GM23248 (cell line): ENCODE data around the gene LHX5. TPM values are rescaled to one million over a fixed set of nuclear protein-coding genes. Genes with fewer than 3 reads are reported as not detected.

Experiments used
- DNase-seq: peaks from one replicate; pipeline ENCODE4 v3.0.0-alpha.2; 2015
- H2AFZ ChIP-seq: fragments of 200-600 bp; sonication (generic); 2 replicates; pipeline ENCODE4 v1.6.1; 2016; ENCODE audit warnings: antibody characterized with exemption
- H3F3A ChIP-seq: fragments of 200-600 bp; sonication (generic); 2 replicates; pipeline ENCODE4 v1.6.1; 2016; ENCODE audit warnings: mild to moderate bottlenecking, antibody characterized with exemption, mixed run types; ENCODE audit not compliant: insufficient read depth
- H3K27ac ChIP-seq: fragments of 200-600 bp; sonication (generic); 2 replicates; pipeline ENCODE4 v1.5.1; 2016; ENCODE audit warnings: mild to moderate bottlenecking
- H3K27me3 ChIP-seq: fragments of 200-600 bp; sonication (generic); replicated peaks from 2 replicates; pipeline ENCODE4 v1.6.1; 2016; ENCODE audit warnings: mild to moderate bottlenecking; ENCODE audit not compliant: insufficient read depth
- H3K36me3 ChIP-seq: fragments of 200-600 bp; sonication (generic); 2 replicates; pipeline ENCODE4 v1.6.1; 2016; ENCODE audit warnings: low read depth, mild to moderate bottlenecking
- H3K4me1 ChIP-seq: fragments of 200-600 bp; sonication (generic); 2 replicates; pipeline ENCODE4 v1.6.1; 2016; ENCODE audit warnings: mild to moderate bottlenecking; ENCODE audit not compliant: insufficient read depth
- H3K4me2 ChIP-seq: fragments of 200-600 bp; sonication (generic); one replicate; pipeline ENCODE4 v1.6.1; 2016; ENCODE audit warnings: mild to moderate bottlenecking; ENCODE audit not compliant: unreplicated experiment
- H3K4me3 ChIP-seq: fragments of 200-600 bp; sonication (generic); 2 replicates; pipeline ENCODE4 v1.5.1; 2016; ENCODE audit warnings: mild to moderate bottlenecking
- H3K79me2 ChIP-seq: fragments of 200-600 bp; sonication (generic); 2 replicates; pipeline ENCODE4 v1.6.1; 2016; ENCODE audit warnings: mild to moderate bottlenecking; ENCODE audit not compliant: insufficient read depth
- H3K9ac ChIP-seq: fragments of 200-600 bp; sonication (generic); 2 replicates; pipeline ENCODE4 v1.6.1; 2016; ENCODE audit warnings: mild to moderate bottlenecking
- H3K9me2 ChIP-seq: fragments of 200-600 bp; sonication (generic); 2 replicates; pipeline ENCODE4 v1.6.1; 2016; ENCODE audit warnings: mixed run types, mild to moderate bottlenecking, moderate library complexity; ENCODE audit not compliant: insufficient read depth
- H3K9me3 ChIP-seq: fragments of 200-600 bp; sonication (generic); one replicate; pipeline ENCODE4 v1.6.1; 2017; ENCODE audit warnings: low read depth
- H4K20me1 ChIP-seq: fragments of 200-600 bp; sonication (generic); 2 replicates; pipeline ENCODE4 v1.6.0; 2016; ENCODE audit not compliant: insufficient read depth
- EZH2 ChIP-seq: fragments of 200-600 bp; sonication (generic); IDR thresholded peaks from 2 replicates; pipeline ENCODE4 v1.6.1; 2018; ENCODE audit warnings: antibody characterized with exemption, mild to moderate bottlenecking; ENCODE audit not compliant: insufficient read depth, poor library complexity, severe bottlenecking
- EZH2phosphoT487 ChIP-seq: fragments of 200-600 bp; sonication (generic); IDR thresholded peaks from 2 replicates; pipeline ENCODE4 v1.6.1; 2018; ENCODE audit warnings: antibody characterized with exemption, moderate library complexity, mild to moderate bottlenecking, low read depth; ENCODE audit not compliant: insufficient read depth
- WGBS, 2 experiments: methylation state at CpG; one replicate each; pipeline ENCODE4 v1.1.6; 2015 to 2017; ENCODE audit warnings: low lambda C conversion rate in 2 of 2, low coverage in 1 of 2; ENCODE audit errors: missing lambda C conversion rate in 2 of 2; 5-methylcytosine and 5-hydroxymethylcytosine counted together
- in situ Hi-C: fragments of 300-500 bp; cut with MboI; formaldehyde crosslinking; loops from 2 replicates; pipeline ENCODE4 v1.15.0; 2020
- polyA plus RNA-seq: library from polyadenylated mRNA; unstranded; fragments of >200 nt; fragmentation: Nextera tagmentation; extraction: Ambion mirVana; gene quantifications from 2 replicates; pipeline ENCODE4 v1.2.1, GENCODE V29; 2016
- total RNA-seq: library from RNA; depleted of rRNA; stranded (reverse); fragments of >200 nt; shearing (Covaris generic); gene quantifications from 2 replicates; pipeline ENCODE4 v1.2.3, GENCODE V29; 2014

LHX5 gene
- total and polyA plus RNA-seq, 2 experiments from 2014 or later, result not detected

DNA sequence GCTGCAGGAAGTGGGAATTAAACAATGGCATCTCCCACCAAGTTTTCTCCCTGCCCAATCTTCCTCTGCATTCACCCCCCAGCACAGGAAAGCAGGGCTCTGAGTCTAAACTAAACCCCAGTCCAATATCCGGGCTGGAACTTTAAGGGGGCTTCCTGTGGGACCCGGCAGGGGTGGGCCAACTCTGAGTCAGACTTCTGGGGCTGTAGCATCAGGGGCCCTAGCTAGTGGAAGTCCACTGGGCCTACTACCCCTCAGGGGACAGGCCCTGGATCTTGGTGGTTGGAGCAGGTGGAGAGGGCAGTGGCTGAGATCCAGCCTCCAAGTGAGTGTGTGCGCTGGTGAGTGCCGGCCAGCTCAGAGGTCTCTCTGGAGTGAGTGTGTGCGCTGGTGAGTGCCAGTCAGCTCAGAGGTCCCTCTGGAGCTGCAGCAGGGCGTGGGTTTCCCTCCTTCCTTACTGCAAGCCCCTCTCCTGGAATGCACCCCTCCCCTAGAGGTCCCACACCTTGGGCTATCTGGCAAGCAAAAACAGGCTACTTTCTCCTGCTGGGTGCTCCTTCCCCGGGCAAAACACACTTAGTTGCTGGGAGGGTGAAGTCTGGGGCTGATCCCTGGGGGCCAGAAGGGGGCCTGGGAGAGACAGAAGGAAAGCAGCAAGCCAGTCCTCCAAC, 5.6 kb upstream of the LHX5 start:
- no peaks in the 10 kb centered on the region for H3K9me2 ChIP-seq
- no peaks in the 10 kb centered on the region for H3K36me3 ChIP-seq
- no peaks in the 10 kb centered on the region for H3K9me3 ChIP-seq
- H3K27ac ChIP-seq, result no peak overlapping the region
- H3K4me1 ChIP-seq, result no peaks in the 10 kb centered on the region
- no peaks in the 10 kb centered on the region for H3K79me2 ChIP-seq
- H3K27me3 ChIP-seq, result peaks cover 69% of the 10 kb centered on the region
- no peak overlapping the region for H2AFZ ChIP-seq
- in situ Hi-C loops, result no loop called here
- H3K4me3 ChIP-seq, result no peak overlapping the region
- WGBS, 2 experiments, result 0% methylated on average over 7 of the region's 7 CpGs
- no peak for DNase-seq
- H3F3A ChIP-seq, result no peaks in the 10 kb centered on the region
- H4K20me1 ChIP-seq, result no peaks in the 10 kb centered on the region
- H3K9ac ChIP-seq, result no peak overlapping the region
- TF ChIP-seq EZH2phosphoT487 (no peak), EZH2 (no peak)
- H3K4me2 ChIP-seq, result no peak overlapping the region

DNA sequence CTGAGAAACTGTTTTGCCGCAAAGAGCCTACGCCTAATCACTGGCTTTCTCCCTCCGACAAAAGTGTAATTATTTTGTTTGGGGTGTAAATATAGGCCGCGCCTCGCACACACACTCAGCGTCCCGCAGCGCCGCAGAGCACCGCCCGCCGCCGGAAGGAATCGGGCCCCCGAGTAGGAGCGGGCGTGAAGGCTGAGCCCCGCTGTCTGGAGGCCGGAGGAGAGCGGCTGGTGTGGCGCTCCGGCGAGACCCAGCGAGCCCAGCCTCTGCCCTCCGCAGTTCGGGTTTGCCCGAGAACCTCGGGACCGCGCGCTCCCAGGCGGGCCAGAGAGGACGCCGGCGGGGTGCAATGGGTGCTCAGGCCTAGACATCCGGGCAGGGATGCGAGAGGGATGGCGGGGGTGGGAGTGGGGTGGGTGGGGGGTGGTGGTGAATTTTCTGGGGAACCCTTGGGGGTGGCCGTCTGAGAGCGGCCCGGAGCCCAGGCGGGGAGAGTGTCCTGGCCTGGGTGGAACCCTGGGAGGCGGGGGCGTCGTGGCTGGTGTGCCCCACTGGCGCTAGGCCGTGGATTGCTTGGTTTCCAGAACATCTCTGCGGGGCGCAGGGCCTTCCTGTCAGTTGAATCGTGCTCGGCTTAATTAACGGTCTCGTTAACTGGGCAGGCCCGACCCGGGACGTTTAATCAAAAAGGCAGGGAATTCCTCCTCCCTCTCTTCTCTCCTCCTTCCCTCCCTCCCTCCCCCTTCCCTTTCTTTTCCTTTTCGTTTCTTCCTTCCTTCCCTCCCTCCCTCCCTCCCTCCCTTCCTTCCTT, 4.7 kb upstream of the LHX5 start:
- H3K27me3 ChIP-seq, result peaks cover 78% of the 10 kb centered on the region
- no peaks in the 10 kb centered on the region for H3K9me2 ChIP-seq
- H4K20me1 ChIP-seq, result no peaks in the 10 kb centered on the region
- H3F3A ChIP-seq, result no peaks in the 10 kb centered on the region
- no peak overlapping the region for H3K27ac ChIP-seq
- no peaks in the 10 kb centered on the region for H3K4me1 ChIP-seq
- WGBS, 2 experiments, result 5 to 7% methylated on average over 49 to 58 of the region's 58 CpGs
- in situ Hi-C loops, result no loop called here
- H3K36me3 ChIP-seq, result no peaks in the 10 kb centered on the region
- no peak overlapping the region for H3K9ac ChIP-seq
- no peak overlapping the region for H2AFZ ChIP-seq
- no peaks in the 10 kb centered on the region for H3K9me3 ChIP-seq
- no peaks in the 10 kb centered on the region for H3K79me2 ChIP-seq
- DNase-seq, result no peak
- H3K4me2 ChIP-seq, result no peak overlapping the region
- TF ChIP-seq EZH2phosphoT487 (0 out of 2 replicates have a peak, but pooled peaks have one; percentile 12), EZH2 (peak; percentile 97)
- H3K4me3 ChIP-seq, result no peak overlapping the region

GRCh38 chr12:113475451-113476175, 3.9 kb upstream of the LHX5 start:
- H3K9me2 ChIP-seq, result no peaks in the 10 kb centered on the region
- H3K4me3 ChIP-seq, result no peak overlapping the region
- no peaks in the 10 kb centered on the region for H3K36me3 ChIP-seq
- WGBS, 2 experiments, result 2 to 4% methylated on average over 38 to 50 of the region's 50 CpGs
- TF ChIP-seq EZH2, result no peak
- TF ChIP-seq EZH2phosphoT487, result peak; percentile 79; the same call in 1 of the 2 replicates
- H3K9me3 ChIP-seq, result no peaks in the 10 kb centered on the region
- H3K27me3 ChIP-seq, result peaks cover 86% of the 10 kb centered on the region
- no peaks in the 10 kb centered on the region for H3K4me1 ChIP-seq
- no peak overlapping the region for H3K27ac ChIP-seq
- H3F3A ChIP-seq, result no peaks in the 10 kb centered on the region
- H3K9ac ChIP-seq, result no peak overlapping the region
- DNase-seq, result no peak
- H3K4me2 ChIP-seq, result no peak overlapping the region
- H4K20me1 ChIP-seq, result no peaks in the 10 kb centered on the region
- no peak overlapping the region for H2AFZ ChIP-seq
- in situ Hi-C loops, result no loop called here
- H3K79me2 ChIP-seq, result no peaks in the 10 kb centered on the region

DNA sequence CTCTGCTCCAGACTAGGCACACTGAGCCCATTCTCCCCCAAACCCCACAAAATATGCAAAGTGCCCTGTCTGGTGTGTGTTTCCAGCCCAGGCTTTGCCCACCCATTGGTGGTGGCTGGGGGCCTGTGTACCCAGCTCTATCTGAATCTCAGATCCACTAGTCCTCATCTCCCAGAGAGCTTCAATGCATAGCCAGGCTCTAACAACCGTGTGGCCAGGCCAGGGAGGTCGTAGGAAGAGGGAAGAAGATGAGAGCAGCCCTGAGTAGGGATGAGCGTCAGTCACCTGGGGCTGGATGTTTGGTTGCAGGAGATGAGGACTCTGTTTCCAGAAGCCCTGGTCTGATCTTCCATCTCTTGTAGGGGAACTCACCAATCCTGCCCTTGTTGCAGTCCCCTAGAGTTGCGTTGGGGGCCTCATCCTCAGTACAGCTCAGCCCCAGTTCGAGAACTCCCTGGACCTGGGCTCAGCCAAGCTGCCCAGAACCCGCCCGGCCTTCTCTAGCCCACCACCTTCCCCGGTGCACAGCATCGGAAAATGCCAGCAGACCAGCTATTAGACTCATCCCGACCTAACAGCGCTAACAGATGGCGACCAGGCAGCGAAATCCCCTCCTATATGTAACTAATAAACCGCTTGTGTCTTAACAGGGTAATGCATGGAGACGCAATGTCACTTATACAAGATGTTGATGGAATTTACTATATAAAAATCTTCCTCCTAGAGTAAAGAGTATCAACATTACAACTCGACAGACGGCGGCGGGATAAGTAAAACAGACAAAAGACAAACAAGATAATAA, 3.2 kb upstream of the LHX5 start:
- Histone ChIP-seq H3K9ac (no peak overlapping the region), H3K9me3 (no peaks in the 10 kb centered on the region), H3K4me3 (no peak overlapping the region), H3K4me2 (no peak overlapping the region), H3K9me2 (no peaks in the 10 kb centered on the region), H3K4me1 (no peaks in the 10 kb centered on the region), H3K27me3 (peaks cover 93% of the 10 kb centered on the region), H4K20me1 (no peaks in the 10 kb centered on the region), H3K79me2 (no peaks in the 10 kb centered on the region), H2AFZ (no peak overlapping the region), H3K27ac (no peak overlapping the region), H3K36me3 (no peaks in the 10 kb centered on the region), H3F3A (no peaks in the 10 kb centered on the region)
- DNase-seq, result no peak
- no peak for TF ChIP-seq EZH2
- peak; percentile 38; the same call in 1 of the 2 replicates for TF ChIP-seq EZH2phosphoT487
- 1 to 2% methylated on average over 19 of the region's 19 CpGs for WGBS, 2 experiments
- in situ Hi-C loops, result loop anchor here (25.0 kb wide), 1 partner anchor 437 kb away; no protein-coding TSS in a partner anchor
